AG09319 (cell line): ENCODE data around the gene GPR156.

Experiments
- DNase-seq: peaks from one replicate; pipeline ENCODE4 v3.0.0-alpha.2; 2010; ENCODE audit warnings: low read depth; ENCODE audit errors: extremely low read depth
- CTCF ChIP-seq: IDR thresholded peaks from 2 replicates; pipeline ENCODE4 v1.5.1; 2011; ENCODE audit warnings: low read depth, mild to moderate bottlenecking, inconsistent platforms, low read length, moderate library complexity

The GPR156 gene

GRCh38 chr3:120286465-120286864, 1.4 kb upstream of the GPR156 start:
- DNase-seq: no peak
- TF ChIP-seq CTCF: no peak

DNA sequence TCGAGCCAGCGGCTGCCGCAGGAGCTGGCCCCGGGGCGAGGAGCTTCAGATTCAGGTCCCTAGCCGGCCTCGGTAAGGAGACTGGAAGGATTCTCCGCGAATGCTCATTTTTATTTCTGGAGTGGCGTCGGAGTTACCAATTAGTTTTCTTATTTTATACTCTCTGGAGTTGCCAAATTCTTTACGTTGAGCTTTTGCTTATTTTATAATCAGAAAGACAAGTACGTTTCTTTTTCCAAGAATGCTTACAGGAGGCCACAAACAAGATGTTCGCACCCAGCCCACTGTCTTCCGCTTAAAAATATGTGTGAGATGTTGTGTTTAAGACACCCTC, 453 bp upstream of the GPR156 start:
- TF ChIP-seq CTCF: no peak
- no peak for DNase-seq

- DNase-seq: no peak
- no peak for TF ChIP-seq CTCF
Measured at GRCh38 chr3:120281261-120281660, 3.8 kb downstream of the GPR156 start.

DNA sequence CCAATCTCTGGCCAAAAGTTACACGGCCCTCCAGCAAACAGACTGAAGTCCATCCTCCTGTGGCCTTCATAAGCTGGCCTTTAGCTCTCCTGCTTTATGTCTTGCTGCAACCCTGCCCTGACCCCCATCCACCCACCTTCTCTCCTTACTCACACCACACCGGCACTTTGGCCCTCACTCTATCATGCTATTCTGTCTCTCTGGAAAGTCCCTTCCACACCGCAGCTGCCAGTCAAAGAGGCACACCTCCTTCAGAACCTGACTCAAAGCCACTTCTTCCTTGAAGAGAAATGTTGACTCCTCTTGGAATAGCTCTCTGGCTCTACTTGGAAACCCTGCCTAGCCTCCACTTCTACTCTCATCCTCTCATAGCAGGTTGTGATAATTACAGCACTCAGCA, 4.5 kb downstream of the GPR156 start:
- TF ChIP-seq CTCF: no peak
- no peak for DNase-seq

DNA sequence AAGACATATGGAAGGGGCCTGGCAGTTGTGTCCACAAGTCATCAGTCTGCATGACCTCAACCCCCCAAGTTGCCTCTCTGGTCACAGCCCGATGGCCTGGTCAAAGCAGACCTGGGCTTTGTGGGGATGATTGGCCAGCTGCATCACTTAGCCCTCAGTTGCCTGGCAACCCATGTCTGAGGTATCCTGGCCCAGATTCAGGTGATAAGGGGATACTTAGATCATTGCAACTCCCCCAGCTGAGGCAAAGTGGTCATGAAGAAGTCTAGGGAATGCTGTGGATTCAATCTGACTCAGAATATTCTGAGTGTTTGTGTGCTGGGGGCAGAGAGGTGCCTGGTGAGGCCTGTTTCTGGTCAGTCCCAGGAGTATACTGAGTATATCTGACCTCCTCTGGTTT, 5.0 kb downstream of the GPR156 start:
- DNase-seq: no peak
- TF ChIP-seq CTCF: no peak

- DNase-seq: no peak
- no peak for TF ChIP-seq CTCF
Measured at GRCh38 chr3:120276767-120277166, 8.3 kb downstream of the GPR156 start.

DNA sequence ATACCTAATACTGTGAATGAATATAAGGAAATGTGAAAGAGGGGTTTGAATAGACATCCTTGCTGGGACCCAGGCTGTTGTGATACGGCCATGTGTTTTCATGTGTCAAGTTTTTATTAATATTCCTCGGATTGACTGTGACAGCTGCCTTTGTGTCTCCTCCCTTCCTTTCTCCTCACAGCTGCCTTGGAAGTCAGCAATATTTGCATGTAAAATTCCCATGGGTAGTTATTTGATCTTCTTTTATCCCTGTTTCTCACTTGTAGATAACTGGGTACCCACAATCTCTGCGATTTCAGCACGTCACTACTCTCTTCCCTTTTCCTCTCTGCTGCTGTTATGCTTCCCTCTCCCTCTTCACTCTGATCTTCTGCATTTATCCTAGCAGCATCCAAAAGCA, 9.4 kb downstream of the GPR156 start:
- no peak for DNase-seq
- TF ChIP-seq CTCF: no peak
